Breast epithelium (tissue), 3 donors: Measurements from ENCODE around the gene TMEM145.
A peak's percentile ranks its signal among the peaks of the same experiment; 100 is the strongest.

Source experiments
- CTCF ChIP-seq, 3 donors: fragments of 450-650 bp; IDR thresholded peaks; one replicate each; pipeline ENCODE4 v1.5.1; 2016 to 2017; ENCODE audit warnings: antibody characterized with exemption in 3 of 3, mild to moderate bottlenecking in 3 of 3, moderate library complexity in 3 of 3
- POLR2A ChIP-seq: fragments of 450-650 bp; IDR thresholded peaks from one replicate; pipeline ENCODE4 v1.6.1; 2016; ENCODE audit warnings: antibody characterized with exemption, mild to moderate bottlenecking, moderate library complexity
- POLR2AphosphoS5 ChIP-seq, 3 donors: sonication (generic); formaldehyde crosslinking; IDR thresholded peaks; one replicate each; pipeline ENCODE4 v1.6.1; 2017; ENCODE audit warnings: antibody characterized with exemption in 3 of 3

- TF ChIP-seq POLR2AphosphoS5 (IDR thresholded peaks at IDR 0.05) (no peak), CTCF (IDR thresholded peaks at IDR 0.05) (peak in 2 of 3 donors; percentile 13 to 17), POLR2A (no peak)
Measured at GRCh38 chr19:42313096-42313839, at the start of gene TMEM145.
